ENCODE measurements around the gene THBS2.

DNA sequence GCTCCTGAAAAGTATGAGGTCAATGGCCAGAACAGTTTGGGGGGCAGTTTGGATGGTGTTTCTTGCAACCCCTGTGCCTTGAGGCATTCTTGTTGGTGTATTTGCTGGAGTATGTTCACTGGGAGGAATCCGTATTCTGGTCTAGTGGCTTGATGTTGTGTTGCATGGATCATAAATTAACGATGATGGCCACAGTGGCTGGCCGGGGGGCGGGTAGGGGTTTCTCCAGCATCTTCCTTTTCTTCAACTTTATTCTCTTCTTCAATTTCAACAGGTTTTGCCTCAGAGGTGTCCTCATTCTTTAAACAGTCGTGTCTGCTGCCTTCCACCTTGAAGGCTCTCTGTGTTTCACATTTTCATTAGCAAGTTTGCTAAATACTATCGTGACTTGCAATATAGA lies 43.0 kb upstream of the THBS2 start:
- TF ChIP-seq CSDC2 (CRISPR knock-in tag; IDR thresholded peaks at IDR 0.05), result no peak
- TF ChIP-seq RARB (CRISPR knock-in tag; IDR thresholded peaks at IDR 0.05), result no peak
- TF ChIP-seq, protein P1, sequence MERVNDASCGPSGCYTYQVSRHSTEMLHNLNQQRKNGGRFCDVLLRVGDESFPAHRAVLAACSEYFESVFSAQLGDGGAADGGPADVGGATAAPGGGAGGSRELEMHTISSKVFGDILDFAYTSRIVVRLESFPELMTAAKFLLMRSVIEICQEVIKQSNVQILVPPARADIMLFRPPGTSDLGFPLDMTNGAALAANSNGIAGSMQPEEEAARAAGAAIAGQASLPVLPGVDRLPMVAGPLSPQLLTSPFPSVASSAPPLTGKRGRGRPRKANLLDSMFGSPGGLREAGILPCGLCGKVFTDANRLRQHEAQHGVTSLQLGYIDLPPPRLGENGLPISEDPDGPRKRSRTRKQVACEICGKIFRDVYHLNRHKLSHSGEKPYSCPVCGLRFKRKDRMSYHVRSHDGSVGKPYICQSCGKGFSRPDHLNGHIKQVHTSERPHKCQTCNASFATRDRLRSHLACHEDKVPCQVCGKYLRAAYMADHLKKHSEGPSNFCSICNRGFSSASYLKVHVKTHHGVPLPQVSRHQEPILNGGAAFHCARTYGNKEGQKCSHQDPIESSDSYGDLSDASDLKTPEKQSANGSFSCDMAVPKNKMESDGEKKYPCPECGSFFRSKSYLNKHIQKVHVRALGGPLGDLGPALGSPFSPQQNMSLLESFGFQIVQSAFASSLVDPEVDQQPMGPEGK (CRISPR knock-in tag; IDR thresholded peaks at IDR 0.05; ENCODE audit: borderline replicate concordance), result no peak
- TF ChIP-seq ZNF8 (CRISPR knock-in tag; IDR thresholded peaks at IDR 0.05), result no peak
- TF ChIP-seq ZNF70 (CRISPR knock-in tag; IDR thresholded peaks at IDR 0.05), result no peak
- TF ChIP-seq PPARA (CRISPR knock-in tag; IDR thresholded peaks at IDR 0.05; ENCODE audit: borderline replicate concordance), result no peak
- TF ChIP-seq ARNTL (CRISPR knock-in tag; IDR thresholded peaks at IDR 0.05; ENCODE audit: borderline replicate concordance, low read depth), result no peak
